ELF-1 (cell line): ENCODE results near the gene MYO7B.

ENCODE experiments used
- DNase-seq: peaks from one replicate; pipeline ENCODE4 v3.0.0-alpha.2; 2016; ENCODE audit warnings: low read depth, low spot score

MYO7B gene

GRCh38 chr2:127648321-127648720 is 112.8 kb downstream of the MYO7B start:
- DNase-seq, result no peak

DNA sequence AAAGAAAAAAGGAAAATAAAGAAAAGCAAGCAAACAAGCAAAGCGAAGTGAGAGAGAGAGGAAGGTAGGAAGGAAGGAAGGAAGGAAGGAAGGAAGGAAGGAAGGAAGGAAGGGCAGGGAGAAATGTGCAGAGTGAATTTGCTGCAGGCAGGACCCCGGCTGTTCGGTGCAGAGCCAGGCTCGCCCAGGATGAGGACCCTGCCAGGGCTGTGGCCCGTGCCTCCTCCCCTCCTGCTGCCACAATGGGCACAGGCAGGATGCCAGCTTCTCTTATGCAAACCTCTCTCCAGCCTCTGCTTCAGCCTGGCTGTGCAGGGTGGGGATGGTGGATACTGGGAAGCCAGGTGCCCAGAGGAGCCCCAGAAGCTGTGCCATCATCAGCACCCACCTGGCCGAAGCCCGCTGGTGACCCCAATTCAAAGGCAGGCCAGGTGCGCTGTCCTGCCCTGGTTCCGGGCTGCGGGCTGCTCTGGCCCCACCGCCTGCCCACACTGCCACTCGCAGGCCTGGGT is 113.7 kb downstream of the MYO7B start:
- no peak for DNase-seq

DNA sequence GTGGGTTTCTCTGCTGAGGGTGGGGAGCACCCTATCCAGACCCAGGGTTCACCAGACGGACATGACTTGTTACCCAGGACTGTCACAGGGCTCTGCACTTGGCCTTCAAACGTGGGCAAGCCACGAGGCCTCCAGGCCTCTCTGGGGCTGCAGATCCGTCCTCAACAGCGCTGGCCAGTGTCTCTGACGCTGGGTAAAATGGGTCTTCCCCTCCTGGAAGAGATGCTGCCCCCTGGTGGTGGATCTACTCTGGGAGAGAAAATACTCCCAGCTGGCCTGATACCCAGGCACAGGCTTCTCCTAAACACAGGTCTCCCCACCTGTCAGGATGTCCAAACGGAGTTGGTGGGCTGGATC is 114.2 kb downstream of the MYO7B start:
- peak; percentile 86 for DNase-seq

DNA sequence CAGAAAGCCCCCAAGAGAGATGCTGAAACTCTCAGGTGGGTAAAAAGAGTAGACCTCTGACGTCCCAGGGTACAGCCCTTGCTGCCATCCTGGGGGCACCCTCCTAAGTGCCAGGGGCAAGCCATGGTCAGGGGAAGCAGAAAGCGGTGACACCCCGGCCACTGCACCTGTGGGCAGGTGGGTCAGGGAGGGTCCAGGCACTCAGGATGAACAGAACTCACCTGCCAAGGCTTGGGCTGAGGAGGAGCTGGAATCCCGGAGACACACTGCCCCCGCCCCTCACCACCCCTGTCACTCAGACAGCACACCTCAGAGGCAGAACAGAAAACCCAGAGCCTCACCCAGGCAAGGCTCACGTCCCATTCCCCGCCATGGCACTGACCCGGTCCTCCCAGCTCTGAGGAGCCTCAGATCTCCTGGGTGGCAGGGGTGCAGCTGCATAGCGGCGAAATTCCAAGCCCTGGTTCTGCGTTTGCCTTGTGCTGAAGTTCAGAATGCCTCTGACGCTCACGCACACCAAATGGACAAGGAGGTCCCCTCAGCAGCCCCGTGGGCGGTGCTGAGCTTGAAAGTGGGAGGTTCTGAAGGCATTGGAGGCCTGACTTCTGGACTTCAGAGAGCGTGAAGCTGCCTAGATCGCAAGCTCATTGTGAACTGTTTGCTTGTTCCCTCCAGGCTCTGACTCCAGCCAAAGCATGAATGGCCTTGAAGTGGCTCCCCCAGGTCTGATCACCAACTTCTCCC is 114.7 kb downstream of the MYO7B start:
- DNase-seq, result no peak

- DNase-seq, result no peak
Measured at GRCh38 chr2:127650785-127651380, 115.4 kb downstream of the MYO7B start.

GRCh38 chr2:127651381-127651809 is 115.9 kb downstream of the MYO7B start:
- DNase-seq, result no peak

GRCh38 chr2:127651971-127652550 is 116.6 kb downstream of the MYO7B start:
- DNase-seq, result peak; percentile 53

DNA sequence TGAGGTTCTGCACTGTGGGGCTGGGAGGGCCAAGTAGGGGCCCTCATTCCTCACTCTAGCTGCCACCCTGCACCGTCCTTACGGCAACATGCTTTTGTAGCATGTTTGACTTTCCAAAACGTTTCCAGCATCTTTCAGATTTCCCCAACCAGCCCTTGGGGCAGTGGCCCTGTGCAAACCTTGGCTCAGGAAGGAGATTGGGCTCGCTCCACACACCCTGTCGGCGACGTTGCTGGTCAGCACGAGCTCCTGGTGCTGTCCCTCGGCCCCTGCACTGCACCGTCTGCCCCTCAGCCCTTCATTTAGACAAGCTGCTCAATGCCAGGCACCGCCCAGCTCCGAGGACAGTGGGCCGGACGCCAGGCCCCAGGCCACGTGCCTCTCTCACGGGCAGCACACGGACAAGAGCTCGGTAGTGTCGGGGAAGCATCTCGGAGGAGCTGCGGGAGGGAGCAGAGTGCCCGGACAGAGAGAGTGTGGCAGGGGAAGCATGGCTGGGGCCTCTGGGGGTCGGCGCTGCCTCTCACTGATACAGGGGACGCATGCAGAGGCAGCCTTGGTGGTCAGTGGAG is 117.4 kb downstream of the MYO7B start:
- no peak for DNase-seq

- no peak for DNase-seq
Measured at GRCh38 chr2:127653421-127654083, 118.1 kb downstream of the MYO7B start.

GRCh38 chr2:127654084-127654837 is 118.8 kb downstream of the MYO7B start:
- DNase-seq, result no peak

- no peak for DNase-seq
Measured at GRCh38 chr2:127654838-127655175, 119.3 kb downstream of the MYO7B start.

GRCh38 chr2:127655209-127656073 is 120.0 kb downstream of the MYO7B start:
- no peak for DNase-seq

GRCh38 chr2:127656569-127657231 is 121.2 kb downstream of the MYO7B start:
- no peak for DNase-seq

GRCh38 chr2:127657232-127657595 is 121.7 kb downstream of the MYO7B start:
- DNase-seq, result no peak

DNA sequence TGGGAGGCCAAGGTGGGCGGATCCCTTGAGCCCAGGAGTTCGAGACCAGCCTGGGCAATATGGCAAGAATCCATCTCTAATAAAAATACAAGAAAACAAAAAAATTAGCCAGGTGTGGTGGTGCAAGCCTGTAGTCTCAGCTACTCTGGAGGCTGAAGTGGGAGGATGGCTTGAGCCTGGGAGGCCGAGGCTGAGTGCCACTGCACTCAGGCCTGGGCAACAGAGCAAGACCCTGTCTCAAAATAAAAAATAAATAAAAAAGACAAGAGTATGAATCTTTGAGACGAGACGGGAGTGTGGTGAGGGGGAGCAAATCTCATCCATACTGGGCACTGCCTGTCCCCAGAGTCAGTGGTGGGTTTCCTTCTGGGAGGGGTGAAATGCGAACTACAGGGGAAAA is 122.7 kb downstream of the MYO7B start:
- DNase-seq, result no peak

- DNase-seq, result no peak
Measured at GRCh38 chr2:127658641-127659407, 123.3 kb downstream of the MYO7B start.

DNA sequence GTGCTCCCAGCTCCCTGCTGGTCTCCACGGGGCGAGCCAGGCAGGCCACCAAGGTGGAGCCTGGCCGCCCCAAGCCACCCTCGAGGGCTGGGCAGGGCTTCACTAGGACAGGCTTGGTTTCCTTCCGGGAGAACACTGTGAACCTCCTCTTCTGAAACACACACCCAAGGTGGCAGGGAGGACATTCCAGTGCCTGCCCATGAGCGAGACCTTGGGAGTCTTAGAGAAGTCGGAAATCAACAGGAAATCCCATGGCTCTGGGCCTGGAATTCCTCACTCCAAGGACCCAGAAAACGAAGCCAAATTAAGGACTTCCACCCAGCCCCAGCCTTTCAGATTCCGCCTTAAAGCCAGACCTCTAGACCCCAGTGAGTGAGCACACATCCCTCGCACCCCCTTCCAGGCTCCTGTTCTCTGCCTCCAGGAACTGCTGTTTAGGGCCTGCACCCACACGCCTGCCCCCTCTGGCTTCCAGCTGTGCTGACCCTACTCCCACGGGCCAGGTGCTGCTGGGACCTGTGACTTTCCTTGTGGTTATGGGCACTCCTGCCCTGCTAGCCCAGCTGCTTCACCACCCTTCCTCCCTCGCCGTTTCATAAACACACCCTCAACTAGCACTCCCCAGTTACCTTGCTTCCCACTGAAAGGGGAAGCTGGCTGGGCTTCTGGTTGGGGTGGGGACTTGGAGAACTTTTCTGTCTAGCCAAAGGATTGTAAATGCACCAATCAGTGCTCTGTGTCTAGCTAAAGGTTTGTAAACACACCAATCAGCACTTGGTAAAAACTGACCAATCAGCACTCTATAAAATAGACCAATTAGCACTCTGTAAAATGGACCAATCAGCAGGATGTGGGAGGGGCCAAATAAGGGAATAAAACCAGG is 124.2 kb downstream of the MYO7B start:
- DNase-seq, result no peak

DNA sequence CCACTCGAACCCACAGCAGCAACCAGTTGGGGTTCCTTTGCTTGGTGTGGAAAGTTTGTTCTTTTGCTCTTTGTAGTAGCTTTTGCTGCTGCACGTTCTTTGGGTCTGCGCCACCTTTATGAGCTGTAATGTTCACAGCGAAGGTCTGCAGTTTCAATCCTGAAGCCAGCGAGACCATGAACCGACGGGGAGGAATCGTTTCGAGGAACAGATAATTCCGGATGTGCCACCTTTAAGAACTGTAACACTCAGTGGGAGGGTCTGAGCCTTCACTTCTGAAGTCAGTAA is 124.8 kb downstream of the MYO7B start:
- no peak for DNase-seq
